Renal pelvis (tissue), 4 donors: ENCODE measurements around the gene MAST4. TPM values are rescaled to one million over a fixed set of nuclear protein-coding genes. Genes with fewer than 3 reads are reported as not detected.

Source experiments
- DNase-seq: peaks from one replicate; pipeline ENCODE4 v3.0.0-alpha.2; 2013
- polyA plus RNA-seq, 3 donors: library from polyadenylated mRNA; unstranded; fragments of 120-200 nt; gene quantifications; one replicate each; pipeline ENCODE4 v1.2.1, GENCODE V29; 2013; ENCODE audit not compliant: insufficient read length in 3 of 3

The MAST4 gene
- polyA plus RNA-seq, 3 donors: 14.8 to 20.3 (median 19.0) TPM

GRCh38 chr5:67203701-67204074 lies 607.5 kb downstream of the MAST4 start:
- no peak for DNase-seq

- DNase-seq: no peak
Measured at GRCh38 chr5:67204821-67205220, 608.6 kb downstream of the MAST4 start.

- DNase-seq: no peak
Measured at GRCh38 chr5:67205981-67206380, 609.8 kb downstream of the MAST4 start.

GRCh38 chr5:67206461-67206860 lies 610.3 kb downstream of the MAST4 start:
- DNase-seq: no peak

- DNase-seq: no peak
Measured at GRCh38 chr5:67206929-67207328, 610.7 kb downstream of the MAST4 start.

GRCh38 chr5:67208403-67208802 lies 612.2 kb downstream of the MAST4 start:
- DNase-seq: no peak

GRCh38 chr5:67209141-67209771 lies 613.1 kb downstream of the MAST4 start:
- DNase-seq: peak; percentile 81

GRCh38 chr5:67211926-67212325 lies 615.7 kb downstream of the MAST4 start:
- no peak for DNase-seq

GRCh38 chr5:67214036-67214435 lies 617.8 kb downstream of the MAST4 start:
- DNase-seq: no peak

GRCh38 chr5:67214707-67215447 lies 618.7 kb downstream of the MAST4 start:
- no peak for DNase-seq

GRCh38 chr5:67215519-67216471 lies 619.6 kb downstream of the MAST4 start:
- no peak for DNase-seq

GRCh38 chr5:67216564-67216963 lies 620.4 kb downstream of the MAST4 start:
- DNase-seq: no peak
